CD4-positive, alpha-beta T cell treated with Interleukin-15 for 1 hour (primary cell): ENCODE results near the gene CCNY.
"Not testable (repeated sequence)": the region's sequence is repeated elsewhere in the genome, so short reads cannot be mapped to it uniquely, and the experiment has no call there.

Experiments
- DNase-seq: peaks from one replicate; pipeline ENCODE4 v3.0.0-alpha.2; 2020

Gene CCNY

GRCh38 chr10:35493196-35494118 lies 157.1 kb downstream of the CCNY start:
- no peak for DNase-seq

DNA sequence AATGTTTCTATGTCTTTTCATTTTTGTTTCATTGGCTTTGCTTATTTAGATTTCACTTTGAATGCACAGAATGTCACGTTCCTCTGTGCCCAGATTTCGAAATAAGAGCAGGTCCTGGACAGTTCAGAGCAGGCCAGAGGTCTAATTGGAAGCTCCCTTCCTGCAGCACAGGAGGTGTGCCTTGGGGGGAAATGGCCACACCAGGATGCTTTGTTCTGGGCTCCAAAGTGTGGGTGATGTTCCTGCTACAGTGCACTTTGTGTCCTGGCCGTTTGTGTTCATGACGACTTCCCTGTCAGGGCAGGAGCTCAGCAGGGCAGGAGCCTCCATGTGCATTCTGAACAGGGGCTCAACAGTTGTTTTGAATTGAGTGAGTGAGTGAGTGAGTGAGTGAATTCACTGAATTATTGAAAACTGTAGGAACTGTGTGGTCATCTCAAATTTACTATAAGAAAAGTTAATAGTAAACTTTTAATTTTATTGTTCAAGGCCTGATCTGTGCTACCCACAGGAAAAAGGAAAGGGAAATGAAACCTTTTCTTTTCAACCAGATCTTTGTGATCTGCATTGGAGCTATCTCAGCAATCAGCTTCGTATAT lies 159.3 kb downstream of the CCNY start:
- DNase-seq: no peak

- DNase-seq: no peak
Measured at GRCh38 chr10:35497909-35498308, 161.6 kb downstream of the CCNY start.

DNA sequence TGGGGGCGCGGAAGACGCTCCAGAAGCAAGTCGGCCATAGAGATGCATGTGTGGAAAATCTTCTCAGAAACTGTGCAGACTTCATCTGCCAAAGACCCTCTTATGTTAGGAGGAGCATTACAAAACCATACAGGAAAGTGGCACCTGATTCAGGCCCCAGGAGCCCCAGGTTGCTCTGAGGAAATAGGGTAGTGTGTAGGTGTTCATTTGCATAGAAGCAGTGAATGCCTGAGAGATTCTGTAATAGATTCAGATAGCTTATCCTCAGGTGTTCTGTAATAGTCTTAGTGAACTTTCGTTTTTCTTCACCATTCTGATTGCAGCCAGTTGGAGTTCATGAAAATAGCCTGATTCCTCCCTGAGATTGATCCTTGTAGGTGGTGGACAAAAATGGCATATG lies 162.4 kb downstream of the CCNY start:
- DNase-seq: no peak

- DNase-seq: no peak
Measured at GRCh38 chr10:35501923-35502322, 165.6 kb downstream of the CCNY start.

DNA sequence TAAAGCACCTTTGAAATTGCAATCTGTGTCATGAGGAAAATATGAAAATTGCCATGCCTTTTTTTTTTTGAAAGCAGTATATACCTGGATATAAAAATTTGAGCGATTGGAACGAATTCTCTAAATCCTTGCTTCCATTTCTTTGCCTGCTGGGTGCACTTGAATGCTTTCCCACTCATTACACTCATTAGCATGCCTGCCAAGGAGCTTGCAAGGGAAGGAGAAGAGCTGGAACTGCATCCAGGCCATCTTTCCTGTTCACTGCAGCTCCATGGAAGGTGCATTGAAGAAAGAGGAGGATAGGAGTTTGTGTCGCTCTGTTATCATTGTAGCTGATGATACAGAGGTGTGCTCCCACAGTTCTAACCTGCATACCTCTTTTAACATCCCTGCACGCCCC lies 166.4 kb downstream of the CCNY start:
- DNase-seq: no peak

DNA sequence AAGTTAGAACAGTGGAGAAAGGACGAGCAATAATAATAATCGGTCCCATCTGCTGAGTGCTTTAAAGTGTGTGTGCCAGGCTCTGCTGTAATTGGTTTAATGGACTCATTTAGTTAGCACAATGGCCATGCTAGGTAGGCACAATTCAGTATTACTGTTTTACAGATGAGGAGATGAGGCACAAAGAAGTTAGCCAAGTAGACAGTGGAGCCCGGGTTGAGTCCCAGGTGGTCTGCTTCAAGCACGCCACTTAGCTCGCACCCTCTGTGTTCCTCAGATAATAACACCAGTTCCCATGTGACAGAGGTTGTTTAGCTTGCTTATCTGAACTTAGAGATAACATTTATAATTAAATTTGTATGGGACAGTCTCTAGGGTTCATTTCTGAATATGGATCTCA lies 167.3 kb downstream of the CCNY start:
- DNase-seq: no peak

DNA sequence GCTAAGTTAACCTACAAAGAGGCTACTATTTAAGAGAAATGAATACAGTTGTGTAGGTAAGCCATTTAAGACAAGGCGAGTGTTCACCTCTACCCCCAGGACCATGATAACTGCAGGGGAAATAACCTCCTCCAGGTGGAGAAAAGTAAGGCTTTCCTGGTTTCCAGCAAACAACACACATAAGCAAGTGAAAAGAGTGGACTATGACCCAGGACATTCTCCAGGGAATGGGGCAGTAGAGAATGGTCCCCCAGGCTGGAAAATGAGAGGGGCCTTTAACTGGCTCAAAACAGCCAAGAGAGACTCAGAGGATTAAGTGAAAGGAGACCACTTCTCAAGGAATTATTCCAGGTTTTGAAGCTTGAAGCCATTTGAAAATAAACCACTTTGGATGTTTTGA lies 167.8 kb downstream of the CCNY start:
- no peak for DNase-seq

DNA sequence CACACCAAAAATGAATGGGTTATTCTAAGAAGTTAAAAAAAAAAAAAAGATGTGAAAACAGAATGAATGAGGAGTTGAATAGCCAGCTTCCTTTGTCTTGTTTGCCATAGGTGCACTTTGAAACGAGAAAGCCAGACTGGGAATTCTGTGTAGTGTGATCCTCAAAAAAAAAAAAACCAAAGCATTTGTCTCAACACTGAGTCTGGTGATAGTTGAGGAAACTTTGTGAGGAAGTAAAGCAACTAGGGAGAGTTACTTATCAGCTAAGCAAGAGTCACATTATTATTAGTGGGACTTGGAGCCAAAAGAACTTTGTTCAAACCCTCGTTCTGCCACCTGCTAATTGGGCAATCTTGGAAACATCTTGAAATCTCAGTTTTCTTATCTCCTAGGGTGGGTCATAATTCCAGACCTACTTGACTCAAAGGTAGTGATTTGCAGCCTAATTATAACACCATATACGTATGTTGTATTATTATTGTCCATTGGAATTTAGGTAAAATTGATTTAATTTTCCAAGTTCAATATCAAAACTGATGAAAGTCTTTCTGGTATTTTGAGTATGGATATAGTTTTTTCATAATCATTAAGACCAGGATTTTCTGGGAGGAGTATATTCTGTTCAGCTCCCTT lies 169.0 kb downstream of the CCNY start:
- DNase-seq: no peak

- no peak for DNase-seq
Measured at GRCh38 chr10:35506741-35507140, 170.4 kb downstream of the CCNY start.

DNA sequence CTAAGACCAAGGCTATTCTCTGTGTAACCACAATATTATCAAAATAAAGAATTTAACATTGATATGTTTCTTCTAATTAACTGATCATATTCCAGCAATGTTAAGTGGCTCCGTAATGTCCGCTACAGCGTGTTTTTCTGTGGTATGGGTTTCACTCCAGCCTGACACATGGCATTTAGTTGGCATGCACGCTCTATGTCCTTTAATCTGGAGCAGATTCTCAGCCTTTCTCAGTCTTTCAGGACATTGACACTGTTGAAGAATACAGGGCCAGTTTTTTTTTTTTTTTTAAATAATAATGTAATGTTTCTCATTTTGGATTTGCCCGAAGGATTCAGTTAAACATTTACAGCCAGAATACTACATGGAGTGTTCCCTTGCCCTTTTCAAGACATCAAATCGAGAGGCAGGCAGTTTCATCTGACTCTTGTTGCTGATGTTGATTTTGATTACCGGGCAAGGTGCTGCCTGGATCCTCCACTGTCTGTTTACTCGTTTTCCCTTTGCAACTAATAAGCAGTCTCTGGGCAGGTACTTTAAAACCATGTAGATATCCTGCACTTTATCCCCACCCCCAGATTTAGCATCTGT lies 171.3 kb downstream of the CCNY start:
- DNase-seq: no peak

- DNase-seq: no peak
Measured at GRCh38 chr10:35508647-35509046, 172.3 kb downstream of the CCNY start.

- DNase-seq: no peak
Measured at GRCh38 chr10:35510891-35511290, 174.6 kb downstream of the CCNY start.

- no peak for DNase-seq
Measured at GRCh38 chr10:35511647-35512046, 175.3 kb downstream of the CCNY start.

GRCh38 chr10:35516102-35516670 lies 179.9 kb downstream of the CCNY start:
- no peak for DNase-seq

DNA sequence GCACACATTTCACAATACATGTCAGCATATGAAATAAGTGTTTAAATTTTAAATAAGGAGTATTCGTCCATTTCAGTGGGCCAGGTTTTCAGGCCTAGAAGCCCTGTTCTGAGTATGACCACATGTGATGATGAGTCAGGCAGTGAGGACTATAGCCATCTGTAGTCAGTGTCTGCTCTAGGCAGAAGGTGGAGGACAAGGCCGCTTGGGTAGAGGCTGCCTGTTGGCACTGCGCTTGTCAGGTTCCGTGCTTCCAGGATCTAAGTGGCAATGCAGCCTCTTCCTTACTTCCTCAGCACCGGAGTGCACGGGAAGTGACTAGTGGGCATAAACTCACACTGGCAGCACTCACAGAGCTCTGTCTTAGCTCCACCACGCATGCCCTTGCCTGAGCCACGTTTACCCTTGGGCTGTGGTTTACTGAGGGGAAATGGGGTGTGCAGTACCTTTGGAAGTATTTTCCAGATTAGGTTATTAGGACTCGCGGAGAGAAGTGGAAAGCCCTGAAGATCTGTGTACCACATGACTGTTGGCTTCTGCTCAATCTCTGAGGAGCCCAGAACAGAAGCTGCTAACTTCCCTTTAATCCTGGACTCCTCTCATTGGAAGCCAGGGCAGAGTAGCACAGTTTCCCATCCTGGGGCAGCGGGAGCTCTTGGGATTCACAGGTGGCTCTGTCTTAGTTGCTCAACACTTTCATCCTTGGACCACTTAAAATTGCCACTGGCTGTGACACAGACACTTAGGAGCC lies 181.3 kb downstream of the CCNY start:
- no peak for DNase-seq

GRCh38 chr10:35518187-35518586 lies 181.9 kb downstream of the CCNY start:
- not testable (repeated sequence) for DNase-seq

- no peak for DNase-seq
Measured at GRCh38 chr10:35520996-35521395, 184.7 kb downstream of the CCNY start.

GRCh38 chr10:35523670-35524225 lies 187.4 kb downstream of the CCNY start:
- no peak for DNase-seq

DNA sequence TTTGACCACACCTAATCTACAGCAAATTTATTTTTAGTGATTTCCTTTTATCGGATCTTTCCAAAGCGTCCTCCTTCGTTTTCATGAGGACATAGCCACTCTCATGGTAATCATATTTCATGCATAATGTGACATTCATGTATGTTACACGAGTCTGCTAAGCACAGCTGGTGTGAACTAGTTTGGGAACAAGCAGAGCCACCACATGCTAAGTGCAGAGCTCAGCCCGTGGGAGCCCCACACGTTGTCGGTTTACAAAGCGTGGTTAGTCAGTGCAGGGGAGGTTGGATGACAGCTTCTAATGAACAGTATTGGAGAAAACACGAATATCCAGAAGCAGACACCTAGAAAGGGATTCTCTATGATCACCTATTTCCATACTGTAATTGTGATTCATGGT lies 190.4 kb downstream of the CCNY start:
- DNase-seq: no peak

DNA sequence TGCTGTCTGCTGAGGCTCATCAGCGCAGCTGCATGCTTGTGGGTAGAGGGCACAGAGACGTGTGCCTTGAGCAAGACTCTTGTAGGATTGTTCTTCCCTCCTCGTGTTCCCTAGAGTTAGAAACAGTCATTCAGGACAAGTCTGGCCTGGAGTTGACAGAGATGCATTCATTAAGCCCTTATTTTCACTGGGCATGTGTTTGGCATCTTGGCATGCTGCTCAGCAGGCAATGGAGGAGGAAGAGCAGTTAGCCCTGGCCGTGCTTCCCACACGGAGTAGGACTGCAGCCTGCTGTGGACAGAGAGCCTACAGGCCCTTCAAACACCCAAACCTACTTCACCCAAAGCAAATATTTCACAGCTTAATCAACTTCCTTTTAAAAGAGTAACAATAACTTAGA lies 195.8 kb downstream of the CCNY start:
- DNase-seq: no peak

- DNase-seq: no peak
Measured at GRCh38 chr10:35533565-35533964, 197.3 kb downstream of the CCNY start.
